Transverse colon (tissue), 3 donors: ENCODE data around the gene SALL2.

Experiments used
- CTCF ChIP-seq, 5 experiments: fragments of 200-600 bp in 3 of 5; fragments of 450-650 bp in 2 of 5; sonication (generic) in 3 of 5; IDR thresholded peaks; 1 replicate in 2 of 5; 2 replicates in 3 of 5; pipeline ENCODE4 v1.5.1; 2016 to 2017; ENCODE audit warnings: antibody characterized with exemption in 5 of 5, inconsistent platforms in 3 of 5, mild to moderate bottlenecking in 2 of 5, moderate library complexity in 1 of 5
- POLR2A ChIP-seq: fragments of 450-650 bp; IDR thresholded peaks from one replicate; pipeline ENCODE4 v1.6.1; 2016; ENCODE audit warnings: antibody characterized with exemption, mild to moderate bottlenecking, moderate library complexity

GRCh38 chr14:21514341-21514740, 11.8 kb downstream of the SALL2 start:
- TF ChIP-seq CTCF (IDR thresholded peaks at IDR 0.05) (no peak), POLR2A (no peak)
